IMR-90 (cell line): ENCODE results near the gene CALHM1. TPM values are rescaled to one million over a fixed set of nuclear protein-coding genes. Genes with fewer than 3 reads are reported as not detected.
"Not testable (repeated sequence)": the region's sequence is repeated elsewhere in the genome, so short reads cannot be mapped to it uniquely, and the experiment has no call there.

Experiments used
- ATAC-seq: fragments of 200-7000 bp; cut with Tn5 transposase; 2 replicates; pipeline ENCODE4 v1.9.1; 2020; ENCODE audit warnings: low read depth, mild to moderate bottlenecking, moderate library complexity
- BruUV-seq: library from RNA; stranded (reverse); fragments of 400-500 nt; replicated peaks from 2 replicates; lab custom pipeline; 2021; lab: Mats Ljungman, UMichigan
- CTCF ChIA-PET: fragments of 300-600 bp; formaldehyde crosslinking; extraction: SDS; loops from one replicate; lab custom pipeline; 2021; ENCODE audit warnings: antibody characterized with exemption; lab: Yijun Ruan, JAX
- POLR2A ChIA-PET: fragments of 300-600 bp; sonication (Branson Sonifier 250); formaldehyde crosslinking; loops from one replicate; lab custom pipeline; 2022; ENCODE audit warnings: antibody characterized with exemption; ENCODE audit not compliant: unreplicated experiment; lab: Charles Lee
- DNase-seq: peaks from one replicate; pipeline ENCODE4 v3.0.0; 2013
- H2AFZ ChIP-seq: replicated peaks from 2 replicates; pipeline ENCODE3; 2013; ENCODE audit warnings: low read length, mild to moderate bottlenecking; ENCODE audit not compliant: poor library complexity
- H2AK5ac ChIP-seq: 2 replicates; pipeline ENCODE4 v1.6.1; 2013; ENCODE audit warnings: low read depth, low read length, inconsistent platforms
- H2AK9ac ChIP-seq: replicated peaks from 2 replicates; pipeline ENCODE3; 2013; ENCODE audit warnings: mild to moderate bottlenecking, low read depth, low read length, moderate library complexity; ENCODE audit not compliant: poor library complexity
- H2BK120ac ChIP-seq: 2 replicates; pipeline ENCODE4 v1.6.1; 2013; ENCODE audit warnings: low read depth, low read length, inconsistent platforms
- H2BK15ac ChIP-seq: 3 replicates; pipeline ENCODE4 v1.6.1; 2013; ENCODE audit warnings: low read depth, low read length, inconsistent platforms
- H2BK20ac ChIP-seq: 2 replicates; pipeline ENCODE4 v1.6.1; 2013; ENCODE audit warnings: low read depth, mild to moderate bottlenecking, inconsistent platforms, low read length, moderate library complexity
- H2BK5ac ChIP-seq: 2 replicates; pipeline ENCODE4 v1.6.1; 2013; ENCODE audit warnings: mild to moderate bottlenecking, low read depth, low read length, inconsistent platforms; ENCODE audit not compliant: poor library complexity, severe bottlenecking
- H3K14ac ChIP-seq: replicated peaks from 2 replicates; pipeline ENCODE4 v1.6.1; 2013; ENCODE audit warnings: low read depth, low read length, inconsistent platforms
- H3K18ac ChIP-seq: 2 replicates; pipeline ENCODE4 v1.6.1; 2013; ENCODE audit warnings: low read depth, low read length, control low read depth
- H3K23ac ChIP-seq: 2 replicates; pipeline ENCODE4 v1.6.1; 2013; ENCODE audit warnings: low read depth, low read length, inconsistent platforms
- H3K27ac ChIP-seq: 2 replicates; pipeline ENCODE4 v1.5.1; 2013; ENCODE audit warnings: mild to moderate bottlenecking, control low read depth, low read length; ENCODE audit not compliant: insufficient read depth
- H3K27me3 ChIP-seq: 2 replicates; pipeline ENCODE4 v1.6.1; 2013; ENCODE audit warnings: low read length; ENCODE audit not compliant: control insufficient read depth, insufficient read depth
- H3K36me3 ChIP-seq: 2 replicates; pipeline ENCODE4 v1.6.1; 2013; ENCODE audit warnings: low read length, mixed read lengths; ENCODE audit not compliant: control insufficient read depth, insufficient read depth
- H3K4ac ChIP-seq: 2 replicates; pipeline ENCODE4 v1.6.1; 2013; ENCODE audit warnings: low read depth, low read length, inconsistent platforms
- H3K4me1 ChIP-seq: 2 replicates; pipeline ENCODE4 v1.6.1; 2013; ENCODE audit warnings: low read length, mixed read lengths; ENCODE audit not compliant: control insufficient read depth, insufficient read depth
- H3K4me2 ChIP-seq: 2 replicates; pipeline ENCODE4 v1.6.1; 2013; ENCODE audit warnings: low read depth, mild to moderate bottlenecking, control low read depth, low read length, moderate library complexity
- H3K4me3 ChIP-seq: 2 replicates; pipeline ENCODE4 v1.5.1; 2013; ENCODE audit warnings: low read depth, mild to moderate bottlenecking, control low read depth, low read length, moderate library complexity; ENCODE audit not compliant: insufficient read depth
- H3K56ac ChIP-seq: 2 replicates; pipeline ENCODE4 v1.6.1; 2013; ENCODE audit warnings: low read length, inconsistent platforms; ENCODE audit not compliant: insufficient read depth; ENCODE audit errors: extremely low read depth
- H3K79me1 ChIP-seq, 2 experiments: 2 replicates each; pipeline ENCODE4 v1.6.1; 2013; ENCODE audit warnings: low read length in 2 of 2, inconsistent platforms in 1 of 2, low read depth in 1 of 2
- H3K9ac ChIP-seq: 2 replicates; pipeline ENCODE4 v1.6.1; 2013; ENCODE audit warnings: low read depth, low read length, control low read depth
- H3K9me1 ChIP-seq: 2 replicates; pipeline ENCODE4 v1.6.1; 2013; ENCODE audit warnings: low read length, inconsistent platforms; ENCODE audit not compliant: insufficient read depth
- H3K9me3 ChIP-seq: 2 replicates; pipeline ENCODE4 v1.6.1; 2013; ENCODE audit warnings: low read length; ENCODE audit not compliant: control insufficient read depth, insufficient read depth
- H4K20me1 ChIP-seq: 2 replicates; pipeline ENCODE4 v1.6.1; 2013; ENCODE audit warnings: low read length, inconsistent platforms; ENCODE audit not compliant: insufficient read depth
- H4K5ac ChIP-seq: 2 replicates; pipeline ENCODE4 v1.6.1; 2013; ENCODE audit warnings: mild to moderate bottlenecking, low read depth, low read length, control low read depth
- H4K8ac ChIP-seq, 2 experiments: 2 replicates each; pipeline ENCODE4 v1.6.1; 2013; ENCODE audit warnings: low read depth in 2 of 2, low read length in 2 of 2, control low read depth in 1 of 2, inconsistent platforms in 1 of 2
- H4K91ac ChIP-seq: 2 replicates; pipeline ENCODE4 v1.6.1; 2013; ENCODE audit warnings: low read depth, low read length, inconsistent platforms; ENCODE audit not compliant: insufficient read depth
- BHLHE40 ChIP-seq: fragments of 150-350 bp; IDR thresholded peaks from 2 replicates; pipeline ENCODE4 v1.6.1; 2016; ENCODE audit warnings: mild to moderate bottlenecking, low read depth, low read length
- CHD1 ChIP-seq: IDR thresholded peaks from 2 replicates; pipeline ENCODE4 v1.6.1; 2012; ENCODE audit warnings: low read depth, low read length, improper control_type of control experiment
- MAFK ChIP-seq: IDR thresholded peaks from 2 replicates; pipeline ENCODE4 v1.6.1; 2012; ENCODE audit warnings: low read depth, low read length, improper control_type of control experiment
- MXI1 ChIP-seq: IDR thresholded peaks from 2 replicates; pipeline ENCODE4 v1.6.1; 2012; ENCODE audit warnings: low read depth, mild to moderate bottlenecking, low read length, moderate library complexity, borderline replicate concordance
- NFE2L2 ChIP-seq: fragments of 150-350 bp; IDR thresholded peaks from 2 replicates; pipeline ENCODE4 v1.6.1; 2016; ENCODE audit warnings: low read depth, mild to moderate bottlenecking, low read length
- RAD21 ChIP-seq: IDR thresholded peaks from 2 replicates; pipeline ENCODE4 v1.6.1; 2012; ENCODE audit warnings: low read length, improper control_type of control experiment
- RFX5 ChIP-seq: IDR thresholded peaks from 2 replicates; pipeline ENCODE4 v1.8.0; 2012; ENCODE audit warnings: low read depth, mild to moderate bottlenecking, low read length, moderate library complexity
- WGBS, 2 experiments: methylation state at CpG; one replicate each; pipeline versions ENCODE4 v1.1.5 to v1.1.7; 2013; ENCODE audit warnings: missing lambda C conversion rate in 2 of 2; ENCODE audit not compliant: insufficient read length in 1 of 2; ENCODE audit errors: extremely low coverage in 2 of 2; 5-methylcytosine and 5-hydroxymethylcytosine counted together
- dilution Hi-C: fragments of 300-500 bp; cut with HindIII; formaldehyde crosslinking; loops from one replicate; pipeline ENCODE4 v1.14.3; 2018; ENCODE audit warnings: low sequenced_read_pairs; ENCODE audit not compliant: unreplicated experiment
- in situ Hi-C: fragments of 300-500 bp; cut with MboI; formaldehyde crosslinking; loops from 3 replicates; pipeline ENCODE4 v1.14.3; 2019; ENCODE audit warnings: low sequenced_read_pairs, inconsistent platforms, mixed read lengths
- intact Hi-C: fragments of 100-400 bp; cut with micrococcal nuclease; formaldehyde crosslinking; loops from 2 replicates; pipeline ENCODE4 v1.10.0; 2022
- polyA plus RNA-seq, 3 experiments: library from polyadenylated mRNA; depleted of rRNA; stranded (reverse); fragments of >200 nt; gene quantifications; 2 replicates each; pipeline ENCODE4 v1.2.3, GENCODE V29; 2012; ENCODE audit warnings: low replicate concordance in 1 of 3
- total RNA-seq: library from RNA; depleted of rRNA; stranded (reverse); fragments of >200 nt; gene quantifications from 2 replicates; pipeline ENCODE4 v1.2.3, GENCODE V29; 2012
- TF ChIP-seq, protein P1 (sequence below): fragments of 150-350 bp; IDR thresholded peaks from 2 replicates; pipeline ENCODE4 v1.6.1; 2017; ENCODE audit warnings: mild to moderate bottlenecking, antibody characterized with exemption, low read length, low read depth

The CALHM1 gene
- total and polyA plus RNA-seq, 2 of the 4 experiments (the other 2 are of a cell fraction): not detected

DNA sequence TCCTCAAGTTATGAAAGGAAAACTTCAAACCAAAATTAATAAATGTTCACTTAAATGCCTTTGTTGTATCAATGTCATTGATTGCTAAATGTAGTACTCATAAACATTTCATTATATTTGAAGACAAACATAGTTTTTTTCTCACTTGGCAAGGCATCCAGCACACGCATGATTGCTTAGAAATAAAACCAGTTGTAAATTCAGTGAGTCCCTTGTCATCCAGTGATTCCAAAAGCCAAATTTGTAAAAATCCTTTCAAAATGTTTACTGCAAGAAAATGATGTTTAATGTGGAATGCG lies 28.7 kb upstream of the CALHM1 start:
- no TSS peak for BruUV-seq
- Histone ChIP-seq H3K9me1 (peaks cover 8% of the 10 kb centered on the region; the same call in 1 of the 2 replicates), H3K36me3 (no peaks in the 10 kb centered on the region), H4K5ac (no peak overlapping the region), H3K4me3 (no peak overlapping the region), H4K8ac (no peak overlapping the region), H4K20me1 (peaks cover 14% of the 10 kb centered on the region; the same call in 1 of the 2 replicates), H2BK5ac (no peak overlapping the region), H4K91ac (no peak overlapping the region), H3K56ac (no peak overlapping the region), H3K14ac (no peak overlapping the region), H3K9ac (no peak overlapping the region), H3K23ac (no peak overlapping the region), H3K4me1 (peaks cover 7% of the 10 kb centered on the region), H2AK9ac (no peak overlapping the region), H2BK120ac (no peak overlapping the region), H3K4me2 (no peak overlapping the region), H3K18ac (no peak overlapping the region), H3K79me1 (no peaks in the 10 kb centered on the region), H2BK20ac (no peak overlapping the region), H2AFZ (no peak overlapping the region), H2AK5ac (no peak overlapping the region), H3K9me3 (no peaks in the 10 kb centered on the region), H3K27me3 (peaks cover 24% of the 10 kb centered on the region), H3K4ac (no peak overlapping the region), H3K27ac (no peak overlapping the region), H2BK15ac (no peak overlapping the region)
- no peak for TF ChIP-seq BHLHE40
- no peak for TF ChIP-seq RFX5
- no peak for TF ChIP-seq RAD21
- no peak for TF ChIP-seq NFE2L2
- no peak for TF ChIP-seq MAFK
- no peak for TF ChIP-seq MXI1
- no peak for TF ChIP-seq CHD1
- TF ChIP-seq, protein P1, sequence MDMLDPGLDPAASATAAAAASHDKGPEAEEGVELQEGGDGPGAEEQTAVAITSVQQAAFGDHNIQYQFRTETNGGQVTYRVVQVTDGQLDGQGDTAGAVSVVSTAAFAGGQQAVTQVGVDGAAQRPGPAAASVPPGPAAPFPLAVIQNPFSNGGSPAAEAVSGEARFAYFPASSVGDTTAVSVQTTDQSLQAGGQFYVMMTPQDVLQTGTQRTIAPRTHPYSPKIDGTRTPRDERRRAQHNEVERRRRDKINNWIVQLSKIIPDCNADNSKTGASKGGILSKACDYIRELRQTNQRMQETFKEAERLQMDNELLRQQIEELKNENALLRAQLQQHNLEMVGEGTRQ: no peak
- DNase-seq (no peak), ATAC-seq (no peak)
- in situ Hi-C loops (loop anchor here (5.0 kb wide), 1 partner anchor 70 kb away; no protein-coding TSS in a partner anchor), dilution Hi-C loops (no loop called here), intact Hi-C loops (loop anchor here (10.0 kb wide), 1 partner anchor 653 kb away; the partner anchor contains the start of gene CYP17A1)
- ChIA-PET CTCF (no interaction called here), POLR2A (no interaction called here)
- no CpG with 5 or more reads among the region's 2 CpGs for WGBS, 2 experiments

DNA sequence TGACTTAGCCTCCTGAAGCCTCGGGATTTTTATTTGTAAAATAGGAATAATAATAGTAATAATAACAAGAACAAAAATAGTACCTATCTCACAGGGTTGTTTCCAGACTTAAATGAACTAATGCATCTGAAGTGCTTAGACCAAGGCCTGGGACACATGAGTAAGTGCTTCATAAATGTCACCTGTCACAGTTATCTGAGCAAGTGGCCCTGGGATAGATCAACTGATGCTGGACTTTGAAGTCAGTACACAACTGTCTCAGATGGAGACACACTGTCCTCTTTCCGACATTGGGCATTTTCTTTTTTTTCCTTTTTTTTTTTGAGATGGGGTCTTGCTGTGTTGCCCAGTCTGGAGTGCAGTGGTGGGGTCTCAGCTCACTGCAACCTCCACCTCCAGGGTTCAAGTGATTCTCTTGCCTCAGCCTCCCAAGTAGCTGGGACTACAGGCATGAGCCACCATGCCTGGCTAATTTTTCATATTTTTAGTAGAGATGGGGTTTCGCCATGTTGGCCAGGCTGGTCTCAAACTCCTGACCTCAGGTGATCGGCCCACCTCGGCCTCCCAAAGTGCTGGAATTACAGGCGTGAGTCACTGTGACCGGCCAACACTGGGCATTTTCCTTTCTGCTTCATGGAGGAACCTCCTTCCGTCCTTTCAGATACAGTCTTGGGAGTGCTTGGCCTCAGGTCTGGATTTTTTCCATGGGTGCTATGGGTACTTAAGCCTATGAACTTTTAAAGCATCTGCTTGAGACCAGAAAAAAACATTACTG lies 28.1 kb upstream of the CALHM1 start:
- H4K91ac ChIP-seq, H3K4me1 ChIP-seq, H2AK9ac ChIP-seq, DNase-seq, H3K18ac ChIP-seq, dilution Hi-C loops, H3K4me3 ChIP-seq, H2BK15ac ChIP-seq, H3K36me3 ChIP-seq, H2AK5ac ChIP-seq, ATAC-seq, H2BK20ac ChIP-seq, POLR2A ChIA-PET, H3K56ac ChIP-seq, H2AFZ ChIP-seq, H3K4me2 ChIP-seq, BruUV-seq, H2BK120ac ChIP-seq, H3K9me1 ChIP-seq, H3K4ac ChIP-seq, H4K5ac ChIP-seq, H3K23ac ChIP-seq, H3K14ac ChIP-seq, H3K9ac ChIP-seq, H4K8ac ChIP-seq, H3K79me1 ChIP-seq, H3K27ac ChIP-seq, H3K9me3 ChIP-seq, H2BK5ac ChIP-seq: not testable (repeated sequence)
- intact Hi-C loops: loop anchor here (10.0 kb wide), 1 partner anchor 652 kb away; the partner anchor contains the start of gene CYP17A1
- CTCF ChIA-PET: interaction anchor here (0.8 kb wide), 1 partner anchor 55 kb away, joined by 4 read pairs; no protein-coding TSS in a partner anchor
- WGBS, 2 experiments: 69% methylated on average over 4 of the region's 8 CpGs; no CpG with 5 or more reads in 1 of the 2 experiments
- H3K27me3 ChIP-seq: peaks cover 24% of the 10 kb centered on the region
- peaks cover 10% of the 10 kb centered on the region; the same call in 1 of the 2 replicates for H4K20me1 ChIP-seq
- in situ Hi-C loops: loop anchor here (5.0 kb wide), 1 partner anchor 70 kb away; no protein-coding TSS in a partner anchor
